Keratinocyte (primary cell): ENCODE results near the gene MFSD6. TPM values are rescaled to one million over a fixed set of nuclear protein-coding genes. Genes with fewer than 3 reads are reported as not detected.

Experiments used
- DNase-seq: peaks from one replicate; pipeline ENCODE4 v3.0.0-alpha.2; 2011; ENCODE audit warnings: low read depth, missing footprints, low spot score
- FAIRE-seq: peaks from 2 replicates; lab custom pipeline; 2011; peaks lifted over from hg19 to GRCh38; lab: Jason Lieb, UNC
- H2AFZ ChIP-seq: 2 replicates; pipeline ENCODE4 v1.6.0; 2012; ENCODE audit warnings: low read length, control low read depth, inconsistent platforms; ENCODE audit not compliant: control insufficient read depth
- H3K27ac ChIP-seq: 2 replicates; pipeline ENCODE4 v1.5.1; 2011; ENCODE audit warnings: low read length; ENCODE audit not compliant: control insufficient read depth, insufficient read depth
- H3K27me3 ChIP-seq: 3 replicates; pipeline ENCODE4 v1.6.0; 2011; ENCODE audit warnings: low read length; ENCODE audit not compliant: control insufficient read depth, insufficient read depth; ENCODE audit errors: extremely low read depth
- H3K36me3 ChIP-seq, 2 experiments: 2 replicates in 1 of 2; 3 replicates in 1 of 2; pipeline ENCODE4 v1.5.1; 2011; ENCODE audit warnings: low read length in 2 of 2, mild to moderate bottlenecking in 1 of 2; ENCODE audit not compliant: control insufficient read depth in 2 of 2, insufficient read depth in 2 of 2; ENCODE audit errors: extremely low read depth in 1 of 2
- H3K4me1 ChIP-seq: 3 replicates; pipeline ENCODE4 v1.5.1; 2011; ENCODE audit warnings: low read length; ENCODE audit not compliant: control insufficient read depth, insufficient read depth; ENCODE audit errors: extremely low read depth
- H3K4me2 ChIP-seq: 3 replicates; pipeline ENCODE4 v1.6.0; 2011; ENCODE audit warnings: low read depth, low read length; ENCODE audit not compliant: control insufficient read depth, insufficient read depth; ENCODE audit errors: extremely low read depth
- H3K4me3 ChIP-seq, 3 experiments: fragments of 200-600 bp in 1 of 3; sonication (generic) in 1 of 3; 2 replicates in 2 of 3; 3 replicates in 1 of 3; pipeline ENCODE4 v1.5.1; 2011 to 2016; ENCODE audit warnings: low read length in 3 of 3, mild to moderate bottlenecking in 3 of 3, control low read depth in 2 of 3, inconsistent platforms in 1 of 3, low read depth in 1 of 3, mixed read lengths in 1 of 3, mixed run types in 1 of 3, moderate library complexity in 1 of 3; ENCODE audit not compliant: control insufficient read depth in 2 of 3, insufficient read depth in 2 of 3; ENCODE audit errors: extremely low read depth in 1 of 3
- H3K79me2 ChIP-seq: 2 replicates; pipeline ENCODE4 v1.6.0; 2012; ENCODE audit warnings: low read length; ENCODE audit not compliant: control insufficient read depth, insufficient read depth
- H3K9ac ChIP-seq: 3 replicates; pipeline ENCODE4 v1.6.0; 2011; ENCODE audit warnings: low read length; ENCODE audit not compliant: control insufficient read depth, insufficient read depth; ENCODE audit errors: extremely low read depth
- H3K9me1 ChIP-seq: 3 replicates; pipeline ENCODE4 v1.6.0; 2011; ENCODE audit warnings: low read length; ENCODE audit not compliant: control insufficient read depth, insufficient read depth; ENCODE audit errors: extremely low read depth
- H3K9me3 ChIP-seq: 2 replicates; pipeline ENCODE4 v1.5.1; 2012; ENCODE audit warnings: low read depth, low read length; ENCODE audit not compliant: control insufficient read depth
- H4K20me1 ChIP-seq: 3 replicates; pipeline ENCODE4 v1.6.0; 2011; ENCODE audit warnings: low read length; ENCODE audit not compliant: control insufficient read depth, insufficient read depth; ENCODE audit errors: extremely low read depth
- CTCF ChIP-seq, 3 experiments: IDR thresholded peaks in 1 of 3; conservative IDR thresholded peaks in 1 of 3; optimal IDR thresholded peaks in 1 of 3; 2 replicates in 2 of 3; 3 replicates in 1 of 3; pipeline versions ENCODE3 to v1.5.1; 2011; ENCODE audit warnings: low read length in 3 of 3, mild to moderate bottlenecking in 3 of 3, moderate library complexity in 2 of 3, control low read depth in 1 of 3, inconsistent platforms in 1 of 3; ENCODE audit not compliant: insufficient read depth in 2 of 3; ENCODE audit errors: extremely low read depth in 1 of 3
- EZH2 ChIP-seq: IDR thresholded peaks from one replicate; pipeline ENCODE4 v1.6.1; 2012; ENCODE audit warnings: inconsistent platforms, mild to moderate bottlenecking, low read length, moderate library complexity
- dilution Hi-C: fragments of 300-500 bp; cut with MboI; formaldehyde crosslinking; loops from one replicate; pipeline ENCODE4 v1.7.0; 2020; ENCODE audit warnings: low sequenced_read_pairs; ENCODE audit not compliant: extremely low pct_ligation_motif_present
- polyA plus RNA-seq, 5 experiments: library from polyadenylated mRNA; depleted of rRNA in 3 of 5; stranded (reverse) in 3 of 5; stranded (forward) in 1 of 5; unstranded in 1 of 5; fragments of >200 nt; gene quantifications; 1 replicate in 1 of 5; 2 replicates in 3 of 5; 3 replicates in 1 of 5; pipeline versions ENCODE4 v1.2.1 to v1.2.3, GENCODE V29; 2011 to 2012; ENCODE audit warnings: missing spikeins in 2 of 5, low read depth in 1 of 5, low replicate concordance in 1 of 5

The MFSD6 gene
- polyA plus RNA-seq, 1 donor (not counting 4 experiments of a cell fraction or from before 2014, with no cell fraction given), result 11.0 TPM

GRCh38 chr2:190406805-190407204 is 1.4 kb upstream of the MFSD6 start:
- no peak overlapping the region for H3K4me3 ChIP-seq
- no peak overlapping the region for H3K27ac ChIP-seq
- H3K4me1 ChIP-seq, result peaks cover 16% of the 10 kb centered on the region
- dilution Hi-C loops, result no loop called here
- DNase-seq, result no peak
- H2AFZ ChIP-seq, result no peak overlapping the region
- no peak overlapping the region for H3K9ac ChIP-seq
- H3K4me2 ChIP-seq, result no peak overlapping the region
- TF ChIP-seq EZH2 (no peak), CTCF (optimal IDR thresholded peaks at IDR 0.05 in 1 of 3, IDR thresholded peaks at IDR 0.05 in 1 of 3, conservative IDR thresholded peaks at IDR 0.05 in 1 of 3; ENCODE audit: extremely low read depth in 1 of 3, insufficient read depth in 2 of 3, low read length in 3 of 3) (no peak)
- no peaks in the 10 kb centered on the region for H3K79me2 ChIP-seq
- no peaks in the 10 kb centered on the region for H3K9me1 ChIP-seq
- no peaks in the 10 kb centered on the region for H3K36me3 ChIP-seq
- no peaks in the 10 kb centered on the region for H3K27me3 ChIP-seq
- H4K20me1 ChIP-seq, result no peaks in the 10 kb centered on the region
- no peaks in the 10 kb centered on the region for H3K9me3 ChIP-seq
- FAIRE-seq, result no peak

GRCh38 chr2:190407246-190407661 is 901 bp upstream of the MFSD6 start:
- Histone ChIP-seq H3K36me3 (no peaks in the 10 kb centered on the region), H3K27ac (no peak overlapping the region), H3K9me1 (no peaks in the 10 kb centered on the region), H4K20me1 (no peaks in the 10 kb centered on the region), H2AFZ (peak overlapping the region; percentile 50), H3K79me2 (no peaks in the 10 kb centered on the region), H3K4me3 (peak overlapping the region in 2 of 3 experiments; percentile 60 to 75), H3K9ac (no peak overlapping the region), H3K4me2 (peak overlapping the region; percentile 91), H3K4me1 (peaks cover 16% of the 10 kb centered on the region), H3K27me3 (no peaks in the 10 kb centered on the region), H3K9me3 (no peaks in the 10 kb centered on the region)
- TF ChIP-seq CTCF (optimal IDR thresholded peaks at IDR 0.05 in 1 of 3, IDR thresholded peaks at IDR 0.05 in 1 of 3, conservative IDR thresholded peaks at IDR 0.05 in 1 of 3; ENCODE audit: extremely low read depth in 1 of 3, insufficient read depth in 2 of 3, low read length in 3 of 3), result no peak
- TF ChIP-seq EZH2, result no peak
- FAIRE-seq (no peak), DNase-seq (no peak)
- dilution Hi-C loops, result no loop called here
